Putamen (tissue), 1 donor: ENCODE measurements around the gene TIMD4.
"Not testable (repeated sequence)": the region's sequence is repeated elsewhere in the genome, so short reads cannot be mapped to it uniquely, and the experiment has no call there.

Experiments used
- DNase-seq: peaks from one replicate; pipeline ENCODE4 v3.0.0-alpha.2; 2016; ENCODE audit warnings: low spot score

Gene TIMD4

DNA sequence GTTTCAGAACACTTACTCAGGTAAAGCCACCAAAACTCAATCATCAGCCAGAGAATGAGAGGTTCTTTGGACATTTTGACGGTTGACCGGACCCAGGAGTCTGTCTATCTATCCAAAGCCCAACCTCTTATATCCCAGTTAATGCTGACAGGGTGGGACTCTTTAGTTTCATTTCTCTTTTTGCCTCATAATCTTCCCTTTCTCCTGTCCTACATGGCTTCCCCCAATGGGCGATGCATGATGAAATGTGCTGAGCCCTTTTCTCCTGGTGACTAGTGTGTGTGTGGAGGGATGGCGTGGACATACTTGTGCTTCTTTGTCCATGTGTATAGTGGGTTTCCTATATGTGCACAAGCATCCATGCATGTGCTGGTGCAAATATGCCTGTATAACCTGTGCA, at the start of gene TIMD4:
Gene TIMD4, minus strand, starts transcription at position 102 of the 400 bp plus-strand sequence. Its CDS starts 28 bp downstream, at position 74.
- no peak for DNase-seq

DNA sequence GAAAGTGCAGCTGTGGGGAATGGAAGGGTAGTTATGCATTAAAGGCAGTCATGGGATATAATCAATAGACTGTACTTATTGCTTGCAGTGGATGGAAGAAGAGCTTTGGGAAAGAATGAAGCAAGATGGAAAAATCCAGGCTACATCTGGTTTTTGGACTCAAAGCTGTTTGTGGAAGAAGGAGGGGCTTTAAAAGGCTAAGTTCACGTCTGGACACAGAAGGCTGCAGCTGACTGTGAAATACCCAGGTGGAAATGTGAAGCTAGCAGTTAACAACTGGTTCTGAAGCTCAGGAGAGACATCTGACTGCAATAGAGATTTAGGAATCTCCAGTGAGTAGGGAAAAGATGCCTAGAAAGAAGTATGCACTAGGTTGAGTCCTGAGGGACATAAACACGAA, 43.2 kb upstream of the TIMD4 start:
- no peak for DNase-seq

DNA sequence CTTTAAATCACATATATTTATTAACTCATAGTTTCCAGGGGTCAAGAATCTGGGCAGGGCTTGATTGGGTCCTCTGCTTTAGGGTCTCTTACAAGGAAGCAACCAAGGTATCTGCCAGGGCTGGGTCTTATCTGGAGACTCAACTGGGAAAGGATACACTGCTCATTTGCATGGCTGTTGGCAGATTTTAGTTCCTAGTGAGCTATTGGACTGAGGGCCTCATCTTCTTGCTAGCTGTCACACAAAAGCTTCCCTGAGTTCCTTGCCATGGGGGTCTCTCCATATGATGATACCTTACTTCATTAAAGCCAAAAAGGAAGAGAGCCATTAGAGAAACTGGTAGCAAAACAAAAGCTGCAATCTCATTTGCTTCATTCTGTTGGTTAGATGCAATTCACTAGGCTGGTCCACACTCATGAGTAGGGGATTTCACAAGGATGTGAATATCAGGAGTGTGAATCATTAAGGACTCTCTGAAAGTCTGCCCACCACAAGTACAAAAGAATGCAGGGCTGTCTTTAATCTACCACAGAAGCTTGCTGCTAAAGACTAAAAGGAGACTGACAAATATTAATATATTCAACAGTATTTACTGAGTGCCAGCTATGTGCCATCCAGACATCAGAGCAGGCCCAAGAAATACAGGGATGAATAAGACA, 42.0 kb upstream of the TIMD4 start:
- DNase-seq, result no peak

DNA sequence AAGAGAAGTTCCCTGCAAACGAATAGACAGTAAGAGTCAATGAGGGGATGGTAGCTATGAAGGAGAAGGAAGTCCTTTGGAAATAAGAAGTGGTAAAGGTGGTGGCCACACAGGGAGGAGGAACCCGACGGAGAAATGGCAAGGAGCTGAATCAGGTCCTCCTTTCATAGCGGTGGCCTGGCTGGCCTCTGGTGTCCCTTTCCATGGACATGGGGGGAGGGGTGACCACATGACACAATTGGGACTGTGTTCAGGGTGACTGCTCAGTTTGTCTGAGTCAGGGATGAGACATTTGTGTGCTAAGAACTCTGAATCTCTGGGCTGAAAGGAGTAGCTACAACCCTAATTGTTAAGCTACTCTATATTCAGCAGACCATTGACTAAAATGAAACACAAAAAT, 28.7 kb upstream of the TIMD4 start:
- no peak for DNase-seq

DNA sequence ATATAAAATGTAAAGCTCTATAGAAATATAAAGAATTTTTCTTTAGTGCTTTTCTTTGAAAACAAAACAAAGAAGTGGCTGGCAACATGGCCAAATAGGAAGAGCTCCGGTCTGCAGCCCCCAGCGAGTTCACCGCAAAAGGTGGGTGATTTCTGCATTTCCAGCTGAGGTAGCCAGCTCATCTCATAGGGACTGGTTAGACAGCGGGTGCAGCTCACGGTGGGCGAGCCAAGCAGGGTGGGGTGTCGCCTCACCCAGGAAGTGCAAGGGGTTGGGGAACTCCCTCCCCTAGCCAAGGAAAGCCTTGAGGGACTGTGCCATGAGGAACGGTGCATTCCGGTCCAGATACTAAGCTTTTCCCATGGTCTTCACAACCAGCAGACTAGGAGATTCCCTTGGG, 21.0 kb upstream of the TIMD4 start:
- DNase-seq, result no peak

DNA sequence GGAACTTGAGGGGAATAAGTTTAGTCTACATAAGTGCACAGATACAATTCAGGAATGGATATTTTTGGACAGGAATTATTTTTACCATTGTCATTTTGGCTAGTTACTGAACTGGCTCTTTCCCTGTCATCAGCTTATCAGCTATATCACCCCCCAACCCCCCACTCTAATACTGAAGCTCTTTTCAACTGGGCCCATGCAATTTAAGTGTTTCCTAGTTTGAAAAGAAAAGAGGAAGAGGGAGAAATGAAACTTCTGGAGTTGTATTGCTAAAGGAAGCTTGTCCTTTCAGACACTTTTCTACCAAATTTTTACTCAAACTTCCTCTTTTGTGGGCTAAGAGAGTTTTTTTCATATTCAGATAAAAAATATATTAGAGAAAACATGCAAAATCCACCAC, 18.5 kb upstream of the TIMD4 start:
- no peak for DNase-seq

DNA sequence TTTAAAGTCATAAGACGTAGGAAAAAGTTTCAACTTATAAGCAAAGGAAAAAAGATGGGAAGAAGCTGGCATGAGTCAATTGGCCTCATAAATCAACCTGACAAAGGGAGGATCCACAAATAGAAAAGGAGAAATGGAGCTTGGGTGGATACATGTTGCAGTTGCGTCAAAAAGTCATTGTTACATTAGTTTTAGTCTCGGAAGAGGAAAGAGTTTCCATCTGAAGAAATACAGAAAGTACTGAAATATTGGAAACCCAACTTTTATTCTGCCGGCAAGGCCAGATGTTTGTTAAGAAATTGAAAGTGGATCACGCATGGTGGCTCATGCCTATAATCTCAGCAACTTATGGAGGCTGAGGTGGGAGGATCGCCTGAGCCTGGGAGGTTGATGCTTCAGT, 11.3 kb upstream of the TIMD4 start:
- DNase-seq, result no peak

DNA sequence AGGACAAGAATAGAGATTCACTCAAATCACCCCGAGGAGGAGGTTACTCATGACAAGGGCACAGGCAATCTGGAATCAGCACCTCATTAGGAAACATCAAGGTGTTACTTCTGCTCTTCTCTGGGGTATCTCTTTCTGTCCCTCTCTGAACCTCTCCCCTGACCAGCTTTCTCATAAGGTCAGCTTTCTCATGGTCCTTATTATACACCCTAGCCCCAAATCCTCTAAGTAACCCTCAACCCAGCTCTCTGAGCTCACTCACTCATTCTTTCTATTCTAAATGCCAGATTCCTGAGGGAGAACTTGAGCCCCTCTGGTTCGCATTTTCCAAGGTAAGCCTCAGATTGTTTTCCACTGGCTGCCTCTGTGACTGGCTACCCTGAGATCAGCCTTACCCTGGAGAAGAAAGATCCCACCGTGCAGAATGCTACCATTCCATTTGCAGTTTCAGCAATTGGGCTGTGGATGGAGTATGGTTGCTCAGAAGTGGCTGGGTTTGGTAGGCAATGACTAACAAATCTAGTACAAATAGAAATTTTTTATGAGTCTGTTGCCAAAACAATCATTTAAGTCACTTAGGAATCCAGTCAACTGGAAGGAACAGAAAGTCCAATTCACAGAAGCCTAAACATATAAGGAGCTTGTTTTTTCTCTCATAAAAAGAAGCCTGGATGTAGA, 9.0 kb upstream of the TIMD4 start:
- DNase-seq, result no peak

DNA sequence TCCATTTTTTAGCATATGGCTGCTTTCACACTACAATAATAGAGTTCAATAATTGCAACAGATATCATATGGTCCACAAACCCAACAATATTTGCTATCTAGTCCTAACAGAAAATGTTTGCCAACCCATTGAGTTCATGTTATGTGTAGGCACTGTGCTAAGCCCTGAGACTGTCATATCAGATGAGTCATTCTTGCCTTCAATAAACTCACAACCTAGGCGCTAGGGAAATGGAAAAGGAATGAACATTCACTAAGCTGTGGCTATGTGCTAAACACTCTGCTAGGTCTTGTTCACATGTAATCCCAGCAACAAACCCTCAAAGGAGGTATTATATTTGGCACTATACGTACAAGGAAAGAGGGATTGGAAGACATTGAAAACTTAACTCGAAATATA, 8.4 kb upstream of the TIMD4 start:
- DNase-seq, result no peak

DNA sequence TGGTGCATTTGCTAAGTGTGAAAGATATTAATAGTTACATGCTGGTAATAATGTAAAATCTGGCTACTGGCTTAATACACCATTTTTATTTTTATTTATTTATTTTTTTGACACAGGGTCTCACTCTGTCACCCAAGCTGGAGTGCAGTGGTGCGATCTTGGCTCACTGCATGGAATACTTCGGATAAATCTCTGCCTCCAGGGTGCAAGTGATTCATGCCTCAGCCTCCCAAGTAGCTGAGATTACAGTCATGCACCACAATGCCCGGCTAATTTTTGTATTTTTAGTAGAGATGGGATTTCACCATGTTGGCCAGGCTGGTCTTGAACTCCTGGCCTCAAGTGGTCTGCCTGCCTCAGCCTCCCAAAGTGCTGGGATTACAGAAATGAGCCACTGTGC, 4.4 kb upstream of the TIMD4 start:
- not testable (repeated sequence) for DNase-seq

DNA sequence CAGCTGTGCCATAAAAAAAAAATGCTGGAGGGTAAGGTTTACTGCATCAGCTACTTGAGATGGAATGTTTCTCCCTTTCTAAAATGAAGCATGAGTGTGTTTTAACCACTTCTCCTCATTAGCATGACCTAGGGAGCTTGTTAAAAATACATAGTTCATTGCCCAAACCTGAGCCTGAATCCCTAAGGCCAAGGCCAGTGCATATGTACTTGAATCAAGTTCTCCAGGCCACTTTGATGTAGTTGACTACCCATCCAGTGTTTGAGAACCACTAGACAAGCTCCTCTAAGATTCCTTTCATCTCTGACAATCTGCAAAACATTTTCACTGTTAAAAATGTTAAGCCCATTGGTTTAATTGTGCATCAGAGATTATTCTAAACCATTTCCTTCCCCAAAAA, 6.7 kb downstream of the TIMD4 start:
- DNase-seq, result no peak

DNA sequence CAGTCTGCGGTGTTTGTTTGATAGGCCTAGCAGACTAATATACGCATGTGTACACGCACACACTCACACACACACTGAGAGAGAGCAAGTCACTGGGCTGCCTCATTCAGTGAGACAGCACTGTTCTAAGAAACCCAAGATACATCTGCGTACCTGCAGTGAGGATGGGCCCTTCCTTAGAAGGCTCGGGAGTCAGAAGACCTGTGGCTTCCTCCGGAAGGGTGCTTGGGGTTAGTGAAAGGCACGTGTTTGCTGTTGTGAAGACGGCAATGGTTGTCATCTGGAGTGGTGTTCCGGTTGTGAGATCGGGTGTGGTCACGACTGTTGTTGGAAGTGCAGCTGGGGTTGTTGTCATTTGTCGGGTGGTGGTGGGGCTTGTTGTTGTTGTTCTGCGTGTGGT, 11.7 kb downstream of the TIMD4 start:
- DNase-seq, result no peak

DNA sequence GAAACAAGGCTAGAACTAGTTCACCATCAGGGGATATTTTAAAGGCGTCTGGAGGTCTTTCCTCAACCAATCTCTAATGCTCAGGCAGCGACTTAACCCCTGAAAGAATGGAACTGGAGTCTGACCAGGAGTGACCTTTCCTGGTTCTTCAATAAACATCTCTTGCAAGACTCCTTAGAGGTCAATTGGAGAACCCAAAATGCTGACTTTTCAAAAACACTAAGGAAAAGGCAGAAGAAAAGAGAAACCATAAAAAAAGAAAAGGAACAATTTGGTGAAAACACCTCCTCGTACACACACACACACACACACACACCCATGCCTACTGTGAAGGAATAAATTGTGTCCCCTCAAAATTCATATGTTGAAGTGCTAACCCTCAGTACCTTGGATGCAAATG, 12.3 kb downstream of the TIMD4 start:
- no peak for DNase-seq

DNA sequence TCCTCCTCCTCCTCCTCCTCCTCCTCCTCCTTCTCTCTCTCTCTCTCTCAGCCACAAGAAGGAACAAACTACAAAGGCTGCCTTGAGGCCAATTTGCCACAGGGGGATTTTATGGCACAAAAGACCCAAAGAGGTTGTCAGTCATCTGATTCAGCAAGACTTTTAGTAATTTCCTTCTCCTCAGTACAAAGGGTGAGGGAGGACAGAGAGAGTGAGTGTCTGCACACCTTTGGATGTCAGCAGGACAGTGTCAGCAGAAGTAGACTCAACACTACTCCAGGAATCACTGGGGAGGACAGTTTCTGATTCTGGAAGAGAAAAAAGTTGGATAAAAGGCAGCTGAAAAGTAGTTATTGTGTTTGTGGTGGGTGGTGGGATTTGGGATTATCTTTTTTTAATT, 13.6 kb downstream of the TIMD4 start:
- no peak for DNase-seq

DNA sequence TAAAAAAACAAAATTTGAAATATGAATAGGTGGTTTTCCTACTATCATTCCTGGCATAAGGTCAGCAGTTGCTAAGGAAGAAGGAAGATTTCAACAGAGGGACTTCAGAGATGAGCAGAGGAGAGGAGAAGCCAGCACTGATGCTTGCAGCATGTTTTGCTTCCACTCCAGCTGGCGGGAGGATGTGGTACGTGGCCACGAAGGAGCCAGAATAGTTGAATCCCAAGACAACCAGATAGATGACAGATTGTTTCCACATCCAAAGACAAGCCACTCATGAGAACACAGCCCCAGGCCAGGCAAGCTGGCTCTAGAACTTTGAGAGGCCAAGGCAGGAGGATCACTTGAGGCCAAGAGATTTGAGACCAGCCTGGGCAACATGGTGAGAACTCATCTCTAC, 15.1 kb downstream of the TIMD4 start:
- DNase-seq, result no peak

DNA sequence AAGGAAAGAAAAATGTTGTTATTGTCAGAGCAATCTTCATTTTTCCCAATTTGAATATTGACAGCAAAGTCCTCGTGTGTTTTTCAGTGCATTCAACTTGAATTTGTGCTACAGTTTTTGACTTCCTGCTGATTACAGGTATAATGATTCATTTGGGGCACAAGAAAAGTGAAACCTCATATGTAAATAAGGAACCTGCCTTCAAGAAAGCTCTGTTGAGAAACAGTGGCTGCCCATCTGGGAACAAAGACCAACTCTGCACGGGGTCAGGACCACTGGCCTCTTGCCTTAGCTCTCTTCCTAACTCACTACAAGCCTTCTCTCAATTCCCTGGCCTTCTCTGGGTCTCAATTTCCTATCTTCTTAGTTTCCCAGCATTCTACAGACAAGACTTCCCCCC, 21.0 kb downstream of the TIMD4 start:
- no peak for DNase-seq

DNA sequence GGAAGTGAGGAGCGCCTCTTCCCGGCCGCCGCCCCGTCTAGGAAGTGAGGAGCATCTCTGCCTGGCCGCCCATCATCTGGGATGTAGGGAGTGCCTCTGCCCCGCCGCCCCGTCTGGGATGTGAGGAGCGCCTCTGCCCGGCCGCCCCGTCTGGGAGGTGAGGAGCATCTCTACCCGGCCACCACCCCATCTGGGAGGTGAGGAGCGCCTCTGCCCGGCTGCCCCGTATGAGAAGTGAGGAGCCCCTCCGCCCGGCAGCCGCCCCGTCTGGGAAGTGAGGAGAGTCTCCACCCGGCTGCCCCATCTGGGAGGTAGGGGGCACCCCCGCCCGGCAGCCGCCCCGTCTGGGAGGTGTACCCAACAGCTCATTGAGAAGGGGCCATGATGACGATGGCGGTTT, 22.6 kb downstream of the TIMD4 start:
- not testable (repeated sequence) for DNase-seq

DNA sequence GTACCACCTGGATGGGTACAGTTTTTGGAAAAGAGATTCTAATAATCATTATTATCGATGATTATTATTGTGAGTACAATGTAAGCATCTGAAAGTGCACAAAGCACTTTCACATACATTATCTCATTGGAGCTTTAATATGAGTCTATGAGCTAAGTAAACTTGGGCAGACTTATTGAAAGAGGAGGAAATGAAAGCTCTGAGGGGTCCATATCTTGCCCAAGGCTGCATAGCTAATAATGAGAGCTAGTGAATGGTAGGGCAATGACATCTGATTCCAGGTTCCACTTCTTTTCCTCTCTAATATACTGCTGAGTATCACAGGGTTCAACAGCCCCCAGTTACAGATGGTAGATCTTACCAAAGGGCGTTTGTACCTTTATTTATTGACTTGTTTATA, 26.1 kb downstream of the TIMD4 start:
- no peak for DNase-seq

DNA sequence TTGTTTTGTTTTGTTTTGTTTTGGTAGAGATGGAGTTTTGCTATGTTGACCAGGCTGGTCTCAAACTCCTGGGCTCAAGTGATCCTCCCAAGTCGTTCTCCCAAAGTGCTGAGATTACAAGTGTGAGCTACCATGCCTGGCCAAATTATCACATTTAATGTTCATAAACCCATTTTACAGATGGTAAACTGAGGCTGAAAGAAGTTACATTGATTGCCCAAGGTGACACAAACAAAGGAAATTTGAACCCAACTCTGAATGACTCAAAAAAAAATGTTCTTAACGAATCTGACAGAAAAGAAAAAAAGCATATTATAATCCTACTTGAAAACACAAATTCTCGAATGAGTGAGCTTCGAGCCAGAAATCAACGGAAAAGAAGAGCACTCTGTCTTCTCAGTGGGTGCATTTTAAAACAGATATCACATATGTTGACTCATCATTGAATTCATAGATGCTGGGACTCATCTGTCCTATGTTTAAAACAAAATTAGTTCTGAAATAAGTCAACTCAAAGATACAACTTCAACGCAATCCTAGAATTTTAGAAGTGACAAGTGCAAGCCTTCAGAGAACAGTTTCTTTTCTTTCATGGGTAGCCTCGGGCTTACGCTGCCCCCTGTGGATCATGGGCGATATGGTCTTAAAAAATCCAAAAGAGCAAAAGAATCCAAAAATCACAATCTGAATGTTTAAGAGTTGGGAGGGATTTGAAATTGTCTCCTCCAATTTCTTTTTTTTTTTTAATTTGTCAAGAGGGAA, 28.4 kb downstream of the TIMD4 start:
- DNase-seq, result no peak

DNA sequence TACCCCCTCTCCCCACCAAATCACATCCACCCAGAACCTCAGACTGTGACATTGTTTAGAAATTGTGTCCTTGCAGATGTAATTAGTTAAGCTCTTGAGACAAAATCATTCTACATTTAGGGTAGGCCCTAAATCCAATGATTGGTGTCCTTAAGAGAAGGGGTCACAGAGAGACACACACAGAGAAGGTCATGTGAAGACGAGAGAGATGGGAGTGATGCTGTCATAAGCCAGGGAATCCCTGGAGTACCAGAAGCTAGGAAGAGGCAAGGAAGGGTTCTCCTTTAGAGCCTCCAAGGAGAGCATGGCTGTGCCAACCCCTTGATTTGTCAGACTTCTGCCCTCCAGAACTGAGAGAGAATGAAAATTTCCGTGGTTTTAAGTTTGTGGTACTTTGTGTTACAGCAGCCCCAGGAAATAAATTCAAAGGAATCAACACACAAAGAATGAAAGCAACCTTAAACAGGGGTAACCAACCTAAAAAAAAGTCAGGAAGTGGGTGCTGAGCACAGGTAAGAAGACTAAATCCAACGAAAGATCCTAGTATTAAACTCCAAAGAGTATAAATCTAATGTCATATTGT, 33.6 kb downstream of the TIMD4 start:
- no peak for DNase-seq

DNA sequence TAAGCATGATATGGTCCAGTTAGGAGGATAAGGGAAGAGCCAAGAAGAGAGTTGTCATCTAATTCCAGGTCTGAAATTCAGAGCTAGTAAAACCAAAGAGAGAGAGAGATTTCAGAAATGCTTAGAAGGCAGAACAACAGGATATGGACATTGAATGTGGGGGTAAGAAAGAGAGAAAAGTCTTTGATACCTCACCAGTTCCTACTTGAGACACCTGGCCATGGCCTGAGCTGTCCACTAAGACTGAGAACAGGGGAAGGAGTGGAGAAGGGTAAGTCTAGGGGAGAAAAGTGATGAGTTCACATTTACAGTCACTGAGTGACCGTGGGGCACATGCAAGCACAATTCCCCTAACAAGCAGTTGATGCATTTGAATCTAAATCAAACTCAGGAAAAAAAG, 35.5 kb downstream of the TIMD4 start:
- DNase-seq, result no peak

DNA sequence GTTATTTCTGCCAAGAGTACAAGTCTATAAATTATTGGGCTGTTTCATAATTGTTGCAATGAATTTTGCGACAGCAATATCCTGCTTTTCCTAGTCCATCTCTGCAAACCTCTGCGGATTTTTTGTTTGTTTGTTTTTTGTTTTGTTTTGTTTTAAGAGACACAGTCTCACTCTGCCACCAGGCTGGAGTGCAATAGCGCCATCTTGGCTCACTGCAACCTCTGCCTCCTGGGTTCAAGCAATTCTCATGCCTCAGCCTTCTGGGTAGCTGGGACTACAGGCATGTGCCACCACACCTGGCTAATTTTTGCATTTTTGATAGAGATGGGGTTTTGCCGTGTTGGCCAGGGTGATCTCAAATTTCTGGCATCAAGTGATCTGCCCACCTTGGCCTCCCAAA, 37.3 kb downstream of the TIMD4 start:
- DNase-seq, result not testable (repeated sequence)

DNA sequence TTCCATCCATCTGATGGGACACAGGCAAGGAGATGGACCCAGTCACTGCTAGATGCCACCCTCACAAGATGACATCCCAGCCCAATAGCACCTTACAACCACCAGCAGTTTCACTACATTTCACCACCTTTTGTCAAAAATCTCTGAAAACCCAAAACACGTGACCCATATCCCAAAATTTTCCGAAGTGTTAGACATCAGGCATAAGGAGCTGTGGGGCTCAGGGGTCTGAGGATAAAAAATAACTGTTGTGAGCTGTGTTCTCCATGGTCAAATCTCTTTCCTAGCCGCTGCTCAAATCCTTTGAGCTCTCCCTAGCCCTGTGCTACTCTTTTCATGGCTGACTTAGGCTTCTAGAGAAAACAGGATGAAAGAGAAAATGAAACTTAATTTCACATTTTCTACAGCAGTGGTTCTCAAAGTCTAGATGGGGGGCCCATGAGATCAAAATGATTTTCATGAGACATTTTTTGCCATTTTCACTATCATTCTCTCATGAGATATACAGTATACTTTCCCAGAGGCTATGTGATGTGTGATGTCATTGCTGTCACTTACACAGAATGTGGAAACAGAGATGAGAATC, 40.7 kb downstream of the TIMD4 start:
- no peak for DNase-seq
